ENCODE measurements around the gene CPNE4. TPM values are rescaled to one million over a fixed set of nuclear protein-coding genes. Genes with fewer than 3 reads are reported as not detected.

Gene CPNE4
- total RNA-seq, 4 donors from 2014 or later = 0.17 to 0.52 TPM; not detected in 2

DNA sequence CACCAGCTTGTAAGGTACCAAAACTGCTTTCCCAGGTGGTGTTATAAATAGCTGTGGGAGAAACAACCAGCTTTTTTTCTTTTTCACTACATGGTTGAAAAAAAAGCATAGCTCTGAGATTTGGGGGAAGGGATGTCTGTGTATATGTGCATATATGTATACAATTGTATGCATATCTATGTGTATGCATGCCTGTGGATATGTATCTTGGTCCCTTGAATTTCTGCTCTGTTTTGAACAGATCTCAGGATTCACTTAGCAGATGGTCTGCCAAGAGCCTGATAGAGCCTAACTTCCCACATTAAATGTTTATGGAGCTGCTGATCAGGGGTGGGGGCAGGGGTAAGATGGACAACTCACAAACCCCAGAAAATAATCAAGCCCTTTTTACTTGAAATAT is 39.0 kb upstream of the CPNE4 start:
- DNase-seq (ENCODE audit: extremely low spot score) = no peak
- Histone ChIP-seq H3K27ac (replicated peaks in 1 of 4) (no peak overlapping the region), H3K4me3 (no peak overlapping the region), H3K27me3 (no peaks in the 10 kb centered on the region), H3K4me1 (no peaks in the 10 kb centered on the region), H3K36me3 (no peaks in the 10 kb centered on the region), H3K9me3 (no peaks in the 10 kb centered on the region)
- TF ChIP-seq EP300 (IDR thresholded peaks at IDR 0.05) (no peak), POLR2A (IDR thresholded peaks at IDR 0.05; ENCODE audit: low read depth) (no peak), POLR2AphosphoS5 (IDR thresholded peaks at IDR 0.05) (no peak)
- TF ChIP-seq, protein P1, sequence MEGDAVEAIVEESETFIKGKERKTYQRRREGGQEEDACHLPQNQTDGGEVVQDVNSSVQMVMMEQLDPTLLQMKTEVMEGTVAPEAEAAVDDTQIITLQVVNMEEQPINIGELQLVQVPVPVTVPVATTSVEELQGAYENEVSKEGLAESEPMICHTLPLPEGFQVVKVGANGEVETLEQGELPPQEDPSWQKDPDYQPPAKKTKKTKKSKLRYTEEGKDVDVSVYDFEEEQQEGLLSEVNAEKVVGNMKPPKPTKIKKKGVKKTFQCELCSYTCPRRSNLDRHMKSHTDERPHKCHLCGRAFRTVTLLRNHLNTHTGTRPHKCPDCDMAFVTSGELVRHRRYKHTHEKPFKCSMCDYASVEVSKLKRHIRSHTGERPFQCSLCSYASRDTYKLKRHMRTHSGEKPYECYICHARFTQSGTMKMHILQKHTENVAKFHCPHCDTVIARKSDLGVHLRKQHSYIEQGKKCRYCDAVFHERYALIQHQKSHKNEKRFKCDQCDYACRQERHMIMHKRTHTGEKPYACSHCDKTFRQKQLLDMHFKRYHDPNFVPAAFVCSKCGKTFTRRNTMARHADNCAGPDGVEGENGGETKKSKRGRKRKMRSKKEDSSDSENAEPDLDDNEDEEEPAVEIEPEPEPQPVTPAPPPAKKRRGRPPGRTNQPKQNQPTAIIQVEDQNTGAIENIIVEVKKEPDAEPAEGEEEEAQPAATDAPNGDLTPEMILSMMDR (IDR thresholded peaks at IDR 0.05) = no peak
- intact Hi-C loops (cut with DNase I) = no loop called here

DNA sequence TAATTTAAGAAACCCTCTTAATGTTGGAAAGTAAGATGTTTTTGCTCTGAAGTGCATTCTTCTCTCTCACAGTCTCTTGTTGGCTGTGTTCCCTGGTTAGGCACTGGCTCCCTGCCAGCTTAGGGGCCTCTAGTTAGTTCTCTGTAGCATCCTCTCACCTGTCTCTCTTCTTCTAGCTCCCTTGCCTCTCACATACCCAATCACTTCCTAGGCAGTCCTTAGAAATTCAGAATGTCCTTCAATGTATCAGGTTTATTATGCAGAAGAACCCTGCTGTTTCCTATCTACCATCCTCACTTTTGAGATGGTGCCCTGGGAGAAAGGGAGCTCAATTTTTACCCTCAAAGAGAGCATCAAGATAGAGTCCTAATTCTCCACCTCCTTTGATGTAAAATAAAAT is 36.2 kb upstream of the CPNE4 start:
- Histone ChIP-seq H3K27ac (replicated peaks in 1 of 4) (no peak overlapping the region), H3K9me3 (no peaks in the 10 kb centered on the region), H3K27me3 (no peaks in the 10 kb centered on the region), H3K4me3 (no peak overlapping the region), H3K4me1 (no peaks in the 10 kb centered on the region), H3K36me3 (no peaks in the 10 kb centered on the region)
- no peak for DNase-seq (ENCODE audit: extremely low spot score)
- intact Hi-C loops (cut with DNase I) = no loop called here
- TF ChIP-seq EP300 (IDR thresholded peaks at IDR 0.05) (no peak), POLR2AphosphoS5 (IDR thresholded peaks at IDR 0.05) (no peak), POLR2A (IDR thresholded peaks at IDR 0.05; ENCODE audit: low read depth) (no peak)
- TF ChIP-seq, protein P1 (IDR thresholded peaks at IDR 0.05) = no peak

DNA sequence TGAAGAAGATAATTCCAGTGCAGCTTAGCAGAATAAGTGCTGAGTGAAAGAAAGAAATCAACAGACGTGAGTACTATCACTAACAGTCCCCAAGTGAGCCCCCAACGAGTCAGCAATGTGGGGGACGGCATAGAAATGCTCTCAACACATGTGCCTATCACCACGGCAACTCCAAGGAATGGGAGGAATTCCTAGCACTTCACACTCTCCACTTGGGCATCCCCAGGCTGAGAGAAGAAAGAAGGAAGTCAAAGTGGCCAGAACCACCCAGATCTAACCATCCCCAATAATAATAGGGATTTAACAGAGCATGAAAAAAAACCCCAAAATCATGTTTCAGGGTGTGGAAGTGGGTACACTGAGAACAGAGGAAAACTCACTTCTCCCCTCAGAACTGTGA is 29.3 kb upstream of the CPNE4 start:
- intact Hi-C loops (cut with DNase I) = no loop called here
- H3K9me3 ChIP-seq = peaks cover 0 to 4% (median 0%) of the 10 kb centered on the region in 4 donors
- H3K27me3 ChIP-seq = no peaks in the 10 kb centered on the region
- TF ChIP-seq, protein P1 (IDR thresholded peaks at IDR 0.05) = no peak
- TF ChIP-seq POLR2AphosphoS5 (IDR thresholded peaks at IDR 0.05) (no peak), EP300 (IDR thresholded peaks at IDR 0.05) (no peak), POLR2A (IDR thresholded peaks at IDR 0.05; ENCODE audit: low read depth) (no peak)
- no peak overlapping the region for H3K27ac ChIP-seq (replicated peaks in 1 of 4)
- DNase-seq (ENCODE audit: extremely low spot score) = no peak
- H3K4me3 ChIP-seq = no peak overlapping the region
- H3K36me3 ChIP-seq = no peaks in the 10 kb centered on the region
- WGBS = 21% methylated on average over 3 of the region's 4 CpGs
- H3K4me1 ChIP-seq = no peaks in the 10 kb centered on the region

DNA sequence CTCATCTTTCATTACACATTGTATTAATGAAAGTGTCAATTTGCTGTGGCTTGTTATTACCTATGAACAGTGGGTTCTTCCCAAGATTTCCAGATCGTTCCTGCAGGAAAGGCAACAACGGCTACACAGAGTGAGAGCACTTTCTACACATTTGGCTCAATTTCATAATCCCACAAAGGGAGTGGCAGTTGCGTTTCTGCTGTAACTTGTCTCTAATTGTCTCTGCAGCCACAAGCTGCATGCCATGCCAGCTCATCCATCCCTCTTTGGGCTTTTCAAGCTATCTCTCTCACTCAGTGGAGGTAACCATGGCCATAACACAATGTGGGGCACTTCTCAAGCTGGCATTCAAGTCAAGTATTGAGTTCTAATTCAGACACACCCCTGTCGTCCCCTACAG is 27.7 kb upstream of the CPNE4 start:
- WGBS = 85% methylated on average over 4 of the region's 4 CpGs
- intact Hi-C loops (cut with DNase I) = no loop called here
- no peaks in the 10 kb centered on the region for H3K27me3 ChIP-seq
- TF ChIP-seq EP300 (IDR thresholded peaks at IDR 0.05) = no peak
- TF ChIP-seq, protein P1 (IDR thresholded peaks at IDR 0.05) = no peak
- TF ChIP-seq POLR2A (IDR thresholded peaks at IDR 0.05; ENCODE audit: low read depth) = no peak
- TF ChIP-seq POLR2AphosphoS5 (IDR thresholded peaks at IDR 0.05) = no peak
- no peak overlapping the region for H3K27ac ChIP-seq (replicated peaks in 1 of 4)
- H3K4me1 ChIP-seq = no peaks in the 10 kb centered on the region
- DNase-seq (ENCODE audit: extremely low spot score) = no peak
- no peak overlapping the region for H3K4me3 ChIP-seq
- H3K36me3 ChIP-seq = no peaks in the 10 kb centered on the region
- H3K9me3 ChIP-seq = peaks cover 0 to 4% (median 0%) of the 10 kb centered on the region in 4 donors

DNA sequence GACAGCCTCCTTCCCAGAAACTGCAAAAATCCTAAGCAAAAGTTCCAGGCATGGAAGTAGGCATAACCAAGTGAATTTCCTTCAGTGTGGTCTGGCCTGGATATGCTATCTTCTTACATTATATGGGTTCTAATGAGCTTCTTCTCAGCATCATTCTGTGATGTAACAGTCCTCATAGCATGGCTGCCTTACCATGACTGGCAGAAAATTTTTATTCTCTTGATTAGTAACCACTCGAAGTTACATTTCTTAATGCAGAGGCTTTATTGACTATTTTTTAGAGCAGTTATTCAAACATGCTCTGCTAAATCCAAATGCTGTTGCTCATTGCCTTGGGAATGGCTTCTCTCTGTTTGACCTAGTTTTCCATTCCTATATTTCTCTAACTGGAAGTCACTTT is 21.1 kb upstream of the CPNE4 start:
- no peak for DNase-seq (ENCODE audit: extremely low spot score)

More for the DNA sequence above, 21.1 kb upstream of the CPNE4 start:
- intact Hi-C loops (cut with DNase I) = no loop called here
- TF ChIP-seq POLR2AphosphoS5 (IDR thresholded peaks at IDR 0.05) (no peak), EP300 (IDR thresholded peaks at IDR 0.05) (no peak), POLR2A (IDR thresholded peaks at IDR 0.05; ENCODE audit: low read depth) (no peak)
- TF ChIP-seq, protein P1 (IDR thresholded peaks at IDR 0.05) = no peak
- Histone ChIP-seq H3K4me1 (no peaks in the 10 kb centered on the region), H3K9me3 (no peaks in the 10 kb centered on the region), H3K4me3 (no peak overlapping the region), H3K27me3 (no peaks in the 10 kb centered on the region), H3K27ac (replicated peaks in 1 of 4) (no peak overlapping the region), H3K36me3 (no peaks in the 10 kb centered on the region)
- WGBS = 83% methylated on average over 1 of the region's 1 CpG
